Measurements from ENCODE around the gene SPSB3. TPM values are rescaled to one million over a fixed set of nuclear protein-coding genes. Genes with fewer than 3 reads are reported as not detected.

SPSB3 gene
- polyA plus RNA-seq, 4 donors: 31.6 to 56.5 (median 48.5) TPM

GRCh38 chr16:1790261-1790610 lies 7.9 kb upstream of the SPSB3 start:
- DNase-seq (ENCODE audit: low read depth in 4 of 4, low spot score in 2 of 4): no peak

GRCh38 chr16:1789643-1790045 lies 7.3 kb upstream of the SPSB3 start:
- no peak for DNase-seq (ENCODE audit: low read depth in 4 of 4, low spot score in 2 of 4)

- DNase-seq (ENCODE audit: low read depth in 4 of 4, low spot score in 2 of 4): no peak
These were observed 6.3 kb upstream of the SPSB3 start for GRCh38 chr16:1788708-1789100.

GRCh38 chr16:1788095-1788707 lies 5.8 kb upstream of the SPSB3 start:
- DNase-seq (ENCODE audit: low read depth in 4 of 4, low spot score in 2 of 4): no peak

GRCh38 chr16:1787322-1788094 lies 5.1 kb upstream of the SPSB3 start:
- no peak for DNase-seq (ENCODE audit: low read depth in 4 of 4, low spot score in 2 of 4)

- DNase-seq (ENCODE audit: low read depth in 4 of 4, low spot score in 2 of 4): no peak
These were observed 4.6 kb upstream of the SPSB3 start for GRCh38 chr16:1787056-1787321.

- no peak for DNase-seq (ENCODE audit: low read depth in 4 of 4, low spot score in 2 of 4)
These were observed 4.1 kb upstream of the SPSB3 start for GRCh38 chr16:1786242-1787055.

GRCh38 chr16:1785846-1786170 lies 3.4 kb upstream of the SPSB3 start:
- no peak for DNase-seq (ENCODE audit: low read depth in 4 of 4, low spot score in 2 of 4)

- DNase-seq (ENCODE audit: low read depth in 4 of 4, low spot score in 2 of 4): no peak
These were observed 2.8 kb upstream of the SPSB3 start for GRCh38 chr16:1784977-1785845.

GRCh38 chr16:1781758-1782407 lies 488 bp downstream of the SPSB3 start:
- no peak for DNase-seq (ENCODE audit: low read depth in 4 of 4, low spot score in 2 of 4)

GRCh38 chr16:1781254-1781653 lies 1.1 kb downstream of the SPSB3 start:
- no peak for DNase-seq (ENCODE audit: low read depth in 4 of 4, low spot score in 2 of 4)

GRCh38 chr16:1780677-1781072 lies 1.7 kb downstream of the SPSB3 start:
- no peak for DNase-seq (ENCODE audit: low read depth in 4 of 4, low spot score in 2 of 4)

GRCh38 chr16:1779741-1780676 lies 2.4 kb downstream of the SPSB3 start:
- no peak for DNase-seq (ENCODE audit: low read depth in 4 of 4, low spot score in 2 of 4)

GRCh38 chr16:1779234-1779701 lies 3.1 kb downstream of the SPSB3 start:
- DNase-seq (ENCODE audit: low read depth in 4 of 4, low spot score in 2 of 4): no peak

- DNase-seq (ENCODE audit: low read depth in 4 of 4, low spot score in 2 of 4): no peak
These were observed 3.9 kb downstream of the SPSB3 start for GRCh38 chr16:1778200-1779179.

- no peak for DNase-seq (ENCODE audit: low read depth in 4 of 4, low spot score in 2 of 4)
These were observed 4.8 kb downstream of the SPSB3 start for GRCh38 chr16:1777375-1778199.

GRCh38 chr16:1776991-1777374 lies 5.4 kb downstream of the SPSB3 start:
- no peak for DNase-seq (ENCODE audit: low read depth in 4 of 4, low spot score in 2 of 4)

GRCh38 chr16:1776672-1776955 lies 5.8 kb downstream of the SPSB3 start:
- no peak for DNase-seq (ENCODE audit: low read depth in 4 of 4, low spot score in 2 of 4)
